Measurements from ENCODE around the gene CTNNA1. TPM values are rescaled to one million over a fixed set of nuclear protein-coding genes. Genes with fewer than 3 reads are reported as not detected.

Gene CTNNA1
- polyA plus RNA-seq, 3 donors, result 56.6 to 84.5 (median 66.2) TPM

DNA sequence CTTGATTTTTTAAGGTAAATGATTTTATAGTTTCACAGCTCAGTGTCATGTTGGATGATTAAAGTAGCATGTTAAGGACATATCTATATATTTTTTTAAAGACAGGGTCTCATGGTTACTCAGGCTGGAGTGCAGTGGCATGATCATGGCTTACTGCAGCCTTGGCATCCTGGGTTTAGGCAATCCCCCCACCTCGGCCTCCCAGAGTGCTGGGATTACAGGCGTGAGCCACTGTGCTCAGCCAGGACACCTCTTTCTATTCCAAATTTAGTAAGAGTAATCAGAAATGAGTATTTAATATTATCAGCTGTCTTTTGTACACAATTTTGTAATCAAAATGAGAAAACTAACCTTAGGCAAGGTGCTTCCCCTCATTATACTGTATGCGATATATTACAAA, 160.5 kb downstream of the CTNNA1 start:
- TF ChIP-seq, protein P1, sequence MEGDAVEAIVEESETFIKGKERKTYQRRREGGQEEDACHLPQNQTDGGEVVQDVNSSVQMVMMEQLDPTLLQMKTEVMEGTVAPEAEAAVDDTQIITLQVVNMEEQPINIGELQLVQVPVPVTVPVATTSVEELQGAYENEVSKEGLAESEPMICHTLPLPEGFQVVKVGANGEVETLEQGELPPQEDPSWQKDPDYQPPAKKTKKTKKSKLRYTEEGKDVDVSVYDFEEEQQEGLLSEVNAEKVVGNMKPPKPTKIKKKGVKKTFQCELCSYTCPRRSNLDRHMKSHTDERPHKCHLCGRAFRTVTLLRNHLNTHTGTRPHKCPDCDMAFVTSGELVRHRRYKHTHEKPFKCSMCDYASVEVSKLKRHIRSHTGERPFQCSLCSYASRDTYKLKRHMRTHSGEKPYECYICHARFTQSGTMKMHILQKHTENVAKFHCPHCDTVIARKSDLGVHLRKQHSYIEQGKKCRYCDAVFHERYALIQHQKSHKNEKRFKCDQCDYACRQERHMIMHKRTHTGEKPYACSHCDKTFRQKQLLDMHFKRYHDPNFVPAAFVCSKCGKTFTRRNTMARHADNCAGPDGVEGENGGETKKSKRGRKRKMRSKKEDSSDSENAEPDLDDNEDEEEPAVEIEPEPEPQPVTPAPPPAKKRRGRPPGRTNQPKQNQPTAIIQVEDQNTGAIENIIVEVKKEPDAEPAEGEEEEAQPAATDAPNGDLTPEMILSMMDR (IDR thresholded peaks at IDR 0.05), result no peak
- H3K4me3 ChIP-seq (replicated peaks in 1 of 3; ENCODE audit: low read depth in 2 of 3, low read length in 3 of 3), result no peak overlapping the region
- Mint-ChIP-seq H3K27me3 (ENCODE audit: low read depth in 3 of 3) (peaks cover 0 to 4% (median 0%) of the 10 kb centered on the region in 3 donors), H3K9me3 (no peaks in the 10 kb centered on the region), H3K36me3 (peaks cover 49 to 61% of the 10 kb centered on the region in 2 donors), H3K27ac (no peak overlapping the region), H3K4me1 (peaks cover 3% of the 10 kb centered on the region), H3K4me3 (no peak overlapping the region)
- no peak overlapping the region for H3K4me2 ChIP-seq (replicated peaks; ENCODE audit: extremely low read depth, low read length, poor library complexity, severe bottlenecking)
- no peak for DNase-seq
- H3K79me2 ChIP-seq (ENCODE audit: insufficient read depth, low read length), result no peaks in the 10 kb centered on the region
- H3K9ac ChIP-seq (ENCODE audit: insufficient read depth, low read length, poor library complexity, severe bottlenecking), result no peak overlapping the region
- intact Hi-C loops (cut with micrococcal nuclease), result no loop called here
- no peak overlapping the region for H3K27ac ChIP-seq (ENCODE audit: low read depth in 1 of 2, low read length in 2 of 2)
- no CpG with 5 or more reads among the region's 3 CpGs for WGBS (ENCODE audit: insufficient coverage)
- H4K20me1 ChIP-seq (ENCODE audit: insufficient read depth, low read length), result peaks cover 12% of the 10 kb centered on the region
- peaks cover 13 to 83% of the 10 kb centered on the region in 2 donors for H3K36me3 ChIP-seq (replicated peaks in 1 of 2; ENCODE audit: control insufficient read depth in 1 of 2, insufficient read depth in 2 of 2, low read length in 2 of 2)
- no peaks in the 10 kb centered on the region for H3K4me1 ChIP-seq (ENCODE audit: control insufficient read depth in 1 of 2, insufficient read depth in 2 of 2, low read length in 2 of 2)
- no peak overlapping the region for H2AFZ ChIP-seq (ENCODE audit: insufficient read depth, low read depth, low read length, poor library complexity, severe bottlenecking)
- H3K27me3 ChIP-seq (ENCODE audit: control insufficient read depth in 2 of 2, insufficient read depth in 2 of 2, low read length in 2 of 2), result no peaks in the 10 kb centered on the region
- H3K9me3 ChIP-seq (replicated peaks in 1 of 2; ENCODE audit: control insufficient read depth in 1 of 2, insufficient read depth in 1 of 2, low read length in 2 of 2), result no peaks in the 10 kb centered on the region

DNA sequence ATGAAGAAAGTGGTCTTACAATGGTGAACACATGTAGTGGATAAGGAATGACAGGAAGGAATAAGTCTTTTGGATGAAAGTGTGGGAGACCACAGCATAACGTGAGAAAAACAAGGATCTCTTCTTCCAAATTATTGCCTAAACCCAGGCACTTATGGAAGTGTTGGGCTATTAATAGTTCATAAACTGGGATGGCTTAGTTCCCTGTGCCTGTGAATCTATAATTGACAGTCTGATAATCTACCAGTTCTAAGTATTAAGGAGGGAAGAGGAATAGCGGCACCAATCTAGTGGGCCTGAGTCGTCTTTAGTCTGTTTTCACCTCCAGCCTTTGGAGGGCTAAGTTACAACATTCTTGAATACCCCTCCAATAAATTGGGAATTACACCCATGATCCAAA, 161.1 kb downstream of the CTNNA1 start:
- no peaks in the 10 kb centered on the region for H3K4me1 ChIP-seq (ENCODE audit: control insufficient read depth in 1 of 2, insufficient read depth in 2 of 2, low read length in 2 of 2)
- intact Hi-C loops (cut with micrococcal nuclease), result no loop called here
- H3K4me1 Mint-ChIP-seq, result peaks cover 3% of the 10 kb centered on the region
- H3K9me3 ChIP-seq (replicated peaks in 1 of 2; ENCODE audit: control insufficient read depth in 1 of 2, insufficient read depth in 1 of 2, low read length in 2 of 2), result no peaks in the 10 kb centered on the region
- no peak overlapping the region for H3K4me2 ChIP-seq (replicated peaks; ENCODE audit: extremely low read depth, low read length, poor library complexity, severe bottlenecking)
- no peak overlapping the region for H3K4me3 ChIP-seq (replicated peaks in 1 of 3; ENCODE audit: low read depth in 2 of 3, low read length in 3 of 3)
- H3K27ac Mint-ChIP-seq, result no peak overlapping the region
- H3K9me3 Mint-ChIP-seq, result no peaks in the 10 kb centered on the region
- no peak for DNase-seq
- no peak overlapping the region for H3K9ac ChIP-seq (ENCODE audit: insufficient read depth, low read length, poor library complexity, severe bottlenecking)
- TF ChIP-seq, protein P1 (IDR thresholded peaks at IDR 0.05), result no peak
- H3K36me3 ChIP-seq (replicated peaks in 1 of 2; ENCODE audit: control insufficient read depth in 1 of 2, insufficient read depth in 2 of 2, low read length in 2 of 2), result peaks cover 17 to 83% of the 10 kb centered on the region in 2 donors
- H3K27ac ChIP-seq (ENCODE audit: low read depth in 1 of 2, low read length in 2 of 2), result no peak overlapping the region
- H2AFZ ChIP-seq (ENCODE audit: insufficient read depth, low read depth, low read length, poor library complexity, severe bottlenecking), result no peak overlapping the region
- peaks cover 0 to 4% (median 0%) of the 10 kb centered on the region in 3 donors for H3K27me3 Mint-ChIP-seq (ENCODE audit: low read depth in 3 of 3)
- no peaks in the 10 kb centered on the region for H3K27me3 ChIP-seq (ENCODE audit: control insufficient read depth in 2 of 2, insufficient read depth in 2 of 2, low read length in 2 of 2)
- H3K79me2 ChIP-seq (ENCODE audit: insufficient read depth, low read length), result no peaks in the 10 kb centered on the region
- peaks cover 14% of the 10 kb centered on the region for H4K20me1 ChIP-seq (ENCODE audit: insufficient read depth, low read length)
- no peak overlapping the region for H3K4me3 Mint-ChIP-seq
- WGBS (ENCODE audit: insufficient coverage), result 100% methylated on average over 1 of the region's 3 CpGs
- peaks cover 52 to 62% of the 10 kb centered on the region in 2 donors for H3K36me3 Mint-ChIP-seq

All from CD14-positive monocyte (primary cell).